GM12891 (cell line): ENCODE results near the gene KRT80. TPM values are rescaled to one million over a fixed set of nuclear protein-coding genes. Genes with fewer than 3 reads are reported as not detected.
A peak's percentile ranks its signal among the peaks of the same experiment; 100 is the strongest.
"Not testable (repeated sequence)": the region's sequence is repeated elsewhere in the genome, so short reads cannot be mapped to it uniquely, and the experiment has no call there.

Experiments
- DNase-seq: peaks from one replicate; pipeline ENCODE4 v3.0.0; 2011; ENCODE audit warnings: low spot score; ENCODE audit not compliant: insufficient read length
- FAIRE-seq: peaks from 2 replicates; lab custom pipeline; 2011; peaks lifted over from hg19 to GRCh38; lab: Jason Lieb, UNC
- PAX5 ChIP-seq: IDR thresholded peaks from 2 replicates; pipeline ENCODE4 v1.6.1; 2011; ENCODE audit warnings: low read length, moderate library complexity, mild to moderate bottlenecking; ENCODE audit not compliant: insufficient read depth, severe bottlenecking
- POLR2A ChIP-seq: IDR thresholded peaks from 2 replicates; pipeline ENCODE4 v1.6.1; 2011; ENCODE audit warnings: low read depth, low read length, control low read depth
- POLR2AphosphoS5 ChIP-seq: IDR thresholded peaks from 2 replicates; pipeline ENCODE4 v1.6.1; 2011; ENCODE audit warnings: low read depth, low read length, control low read depth
- POU2F2 ChIP-seq: IDR thresholded peaks from 2 replicates; pipeline ENCODE4 v1.6.1; 2011; ENCODE audit warnings: low read depth, mild to moderate bottlenecking, control low read depth, low read length, moderate library complexity
- SPI1 ChIP-seq: IDR thresholded peaks from 2 replicates; pipeline ENCODE4 v1.6.1; 2011; ENCODE audit warnings: low read depth, low read length, control low read depth
- TAF1 ChIP-seq: IDR thresholded peaks from 2 replicates; pipeline ENCODE4 v1.6.1; 2011; ENCODE audit warnings: low read depth, low read length, control low read depth
- polyA plus RNA-seq: library from polyadenylated mRNA; unstranded; fragments of >200 nt; gene quantifications from one replicate; pipeline ENCODE4 v1.2.1, GENCODE V29; 2012; ENCODE audit warnings: low read depth, missing spikeins, inconsistent platforms; ENCODE audit not compliant: missing spikeins

Gene KRT80
- polyA plus RNA-seq = not detected

- TF ChIP-seq POLR2A (no peak), TAF1 (no peak), PAX5 (no peak), POLR2AphosphoS5 (no peak), SPI1 (no peak)
- FAIRE-seq = no peak
- no peak for DNase-seq
Observed at GRCh38 chr12:52191841-52192791, at the start of gene KRT80. TSS of gene KRT80 (minus strand) at chr12:52192014. CDS start at chr12:52191902, 112 bp downstream.

GRCh38 chr12:52241205-52241842, 49.5 kb upstream of the KRT80 start:
- no peak for TF ChIP-seq POLR2A
- TF ChIP-seq PAX5 = no peak
- no peak for TF ChIP-seq SPI1
- no peak for TF ChIP-seq POU2F2
- TF ChIP-seq POLR2AphosphoS5 = no peak
- TF ChIP-seq TAF1 = no peak
- no peak for FAIRE-seq
- DNase-seq = no peak

- DNase-seq, FAIRE-seq: not testable (repeated sequence)
Observed at GRCh38 chr12:52240247-52240646, 48.4 kb upstream of the KRT80 start.

- DNase-seq (no peak), FAIRE-seq (no peak)
- no peak for TF ChIP-seq SPI1
- TF ChIP-seq POLR2AphosphoS5 = no peak
- no peak for TF ChIP-seq PAX5
Observed at GRCh38 chr12:52239767-52240166, 48.0 kb upstream of the KRT80 start.

GRCh38 chr12:52238916-52239646, 47.3 kb upstream of the KRT80 start:
- TF ChIP-seq SPI1 (no peak), POLR2A (no peak), POLR2AphosphoS5 (no peak)
- DNase-seq = no peak
- FAIRE-seq = no peak

- DNase-seq = no peak
- FAIRE-seq = no peak
- TF ChIP-seq PAX5 = no peak
- no peak for TF ChIP-seq TAF1
- TF ChIP-seq POLR2A = no peak
- TF ChIP-seq POU2F2 = no peak
- no peak for TF ChIP-seq SPI1
- no peak for TF ChIP-seq POLR2AphosphoS5
Observed at GRCh38 chr12:52238207-52238840, 46.5 kb upstream of the KRT80 start.

- peak; percentile 2 for DNase-seq
- no peak for FAIRE-seq
- TF ChIP-seq TAF1 (no peak), POLR2AphosphoS5 (no peak), SPI1 (no peak)
Observed at GRCh38 chr12:52236386-52237050, 44.7 kb upstream of the KRT80 start.

- no peak for FAIRE-seq
- TF ChIP-seq POU2F2 = no peak
- peak; percentile 3 for DNase-seq
Observed at GRCh38 chr12:52235822-52236361, 44.1 kb upstream of the KRT80 start.
